NOMO-1 treated with DMSO at 0.1 percent for 48 hours (cell line): ENCODE results near the gene IRF2BP2.

Experiments
- DNase-seq: peaks from one replicate; lab custom pipeline; 2025; ENCODE audit not compliant: unreplicated experiment; lab: John Stamatoyannopoulos, UW

The IRF2BP2 gene

DNA sequence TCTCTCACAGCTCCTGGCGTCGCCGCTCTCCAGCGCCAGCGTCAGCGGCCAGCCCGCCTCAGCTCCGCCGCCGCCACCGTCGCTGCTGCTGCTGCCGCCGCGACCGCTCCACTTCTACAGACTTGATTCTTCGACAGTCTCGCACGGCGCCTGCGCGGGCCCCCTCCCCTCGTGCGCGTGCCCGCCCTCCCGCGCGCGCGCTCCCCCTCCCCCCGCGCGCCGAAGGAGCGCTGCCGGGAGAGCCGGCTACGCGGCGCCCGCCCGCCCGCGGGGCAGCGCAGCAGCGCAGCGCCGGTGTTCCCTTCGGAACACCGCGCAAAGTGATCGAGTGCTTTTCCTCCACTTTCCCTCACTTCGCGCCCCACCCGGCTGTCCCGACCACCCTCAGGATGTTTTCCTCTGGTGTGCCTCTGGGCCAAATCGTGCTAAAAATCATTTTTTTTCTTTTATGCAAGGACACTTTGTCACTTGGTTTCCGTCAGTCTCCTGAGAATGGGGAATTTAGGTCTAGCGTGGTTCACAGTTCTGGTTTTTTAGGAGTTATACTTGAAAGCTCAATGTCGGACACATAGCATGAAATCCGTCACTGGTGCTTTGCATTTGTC is at the start of gene IRF2BP2:
IRF2BP2 (minus strand) TSS at position 118 of the 605 bp plus-strand sequence. CDS start 684 bp downstream, outside the sequence.
- peak; percentile 80 for DNase-seq

DNA sequence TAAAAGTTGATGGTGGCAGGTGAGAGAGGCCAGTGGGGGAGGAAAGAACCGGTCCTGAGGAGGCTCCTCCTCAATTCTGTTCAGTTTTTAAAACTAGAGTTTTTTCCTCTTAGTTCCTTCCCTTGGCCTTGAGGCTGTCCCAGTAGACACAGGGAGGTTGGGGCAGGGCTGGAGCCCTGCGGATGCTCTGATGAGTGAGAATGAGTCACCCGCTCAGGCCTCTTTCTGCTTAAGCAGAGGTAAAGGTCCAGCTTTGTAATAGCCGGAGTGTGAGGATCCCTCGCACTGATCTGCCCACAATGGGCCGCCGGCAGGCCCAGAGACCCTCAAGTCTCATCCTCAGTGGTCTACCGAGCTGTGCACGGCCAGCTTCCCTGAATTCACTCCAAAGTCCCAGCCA is 49.6 kb upstream of the IRF2BP2 start:
- no peak for DNase-seq

DNA sequence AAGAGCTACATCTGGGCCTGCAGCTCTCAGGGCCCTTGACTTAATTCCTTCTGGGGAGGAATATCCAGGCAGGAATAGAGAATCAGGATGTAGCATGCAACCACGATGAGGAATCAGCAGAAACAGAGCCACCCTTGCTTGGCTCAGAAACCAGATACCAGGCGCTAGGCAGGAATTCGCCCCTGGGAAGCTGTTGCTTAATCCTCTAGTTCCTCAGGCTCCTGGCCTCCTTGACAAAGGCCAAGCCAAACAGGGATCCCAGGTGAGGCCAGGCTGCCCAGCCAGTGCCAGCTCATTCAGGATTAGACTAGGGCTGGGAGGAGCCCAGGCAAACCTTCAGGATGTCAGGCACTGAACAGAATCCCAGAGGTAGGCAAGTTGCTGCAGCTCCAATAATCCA is 48.2 kb upstream of the IRF2BP2 start:
- no peak for DNase-seq

DNA sequence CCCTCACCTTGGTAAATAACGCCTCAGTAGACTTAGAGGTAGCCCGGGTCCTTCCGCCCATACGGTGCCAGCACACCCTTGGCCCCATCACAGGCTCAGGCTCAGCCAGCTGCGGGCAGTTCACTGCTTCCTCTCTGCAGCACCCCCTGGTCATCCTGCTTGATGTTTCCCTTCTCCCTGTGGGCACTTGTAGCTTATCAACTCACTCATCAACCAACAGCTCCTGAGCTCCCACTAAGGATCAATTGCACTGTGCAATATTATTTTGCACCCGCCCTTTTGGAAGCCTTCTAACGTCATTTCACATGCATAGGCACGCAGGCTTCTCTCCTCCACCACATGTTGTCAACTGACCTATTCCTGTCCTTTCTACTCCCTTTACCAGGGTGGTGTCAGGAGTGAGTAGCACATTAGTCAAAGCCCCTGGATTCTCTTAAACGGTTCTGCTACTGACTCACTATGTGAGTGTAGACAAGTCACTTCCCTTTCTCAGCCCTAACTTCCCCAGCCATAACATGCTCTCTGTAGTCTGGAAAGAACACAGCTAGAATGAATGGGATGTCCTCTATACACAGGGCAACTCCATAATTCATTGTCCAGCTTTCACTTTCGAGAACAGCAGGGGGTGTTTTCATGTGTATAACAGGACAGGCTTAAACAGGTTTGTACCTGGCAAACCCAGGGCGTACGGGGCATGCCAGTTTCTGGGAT is 47.1 kb upstream of the IRF2BP2 start:
- peak; percentile 97 for DNase-seq

DNA sequence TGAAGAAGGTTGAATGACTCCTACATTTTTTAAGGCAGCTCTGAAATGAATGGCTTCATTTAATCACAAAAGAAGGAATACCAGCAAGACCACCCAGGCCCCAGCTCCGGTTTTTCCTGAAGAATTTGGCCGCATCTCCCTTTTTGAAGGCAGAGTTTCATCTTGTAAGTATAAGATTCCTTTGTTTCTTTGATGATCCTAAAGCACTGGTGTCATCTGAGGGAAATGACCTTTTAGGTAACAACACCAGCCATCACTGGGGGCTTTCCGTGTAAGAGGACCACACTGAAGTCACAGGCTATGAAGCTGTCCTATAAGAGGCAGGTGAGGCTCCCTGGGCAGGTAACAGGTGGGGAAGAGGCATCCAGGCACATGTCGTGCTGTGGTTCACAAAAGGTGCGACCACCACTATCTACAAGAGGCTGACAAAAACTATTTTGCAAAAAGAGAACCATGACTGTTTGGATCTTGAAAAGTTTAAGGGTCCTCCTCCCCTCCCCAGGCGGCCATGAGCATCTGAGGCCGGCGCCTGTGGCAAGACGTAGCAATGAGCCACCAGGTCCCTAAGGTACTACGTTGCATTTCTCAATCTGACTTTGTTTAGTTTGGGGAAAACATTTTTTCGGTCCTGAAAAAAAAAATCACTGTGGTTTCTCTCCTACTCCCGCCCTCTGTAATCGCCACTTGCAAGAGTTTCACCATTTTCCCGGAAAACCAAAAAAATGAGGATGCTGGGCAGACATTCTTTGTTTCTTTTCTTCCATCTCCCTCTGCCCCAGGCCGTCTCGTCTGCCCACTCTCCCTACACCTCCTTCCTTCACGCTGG is 46.3 kb upstream of the IRF2BP2 start:
- DNase-seq = no peak

DNA sequence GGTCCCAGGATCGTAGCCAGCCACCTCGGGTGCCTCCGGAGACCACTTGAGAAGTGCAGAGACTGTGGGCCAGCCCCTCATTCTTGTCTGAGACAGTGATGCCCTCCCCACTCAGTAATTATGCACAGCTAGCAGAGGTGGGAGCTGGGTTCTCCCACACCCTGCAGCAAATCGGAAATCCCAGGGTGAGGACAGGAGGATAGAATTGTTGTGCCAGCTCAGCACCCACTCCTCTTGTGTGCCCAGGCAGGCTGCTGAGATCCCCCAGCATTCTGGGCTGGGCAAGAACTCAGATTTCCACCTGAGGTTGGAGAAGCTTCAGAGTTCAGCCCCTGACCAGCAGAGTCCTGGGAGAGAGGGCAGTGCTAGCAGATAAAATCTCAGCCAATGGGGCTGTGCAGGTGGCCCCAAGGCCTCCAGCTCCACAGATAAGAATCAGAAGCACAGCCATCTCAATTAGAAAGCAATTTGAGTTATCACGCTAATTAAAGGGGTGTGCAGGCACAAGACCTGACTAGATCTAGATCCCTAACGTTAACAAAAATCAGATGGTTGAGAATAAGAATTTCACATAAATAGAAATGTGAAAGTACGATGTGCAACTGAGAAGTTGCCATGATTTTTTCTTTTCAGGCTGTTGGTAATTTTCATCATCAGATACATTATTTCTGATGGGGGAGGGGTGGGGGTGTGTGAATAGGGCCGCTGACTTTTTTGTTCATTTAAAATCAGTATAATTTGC is 45.5 kb upstream of the IRF2BP2 start:
- DNase-seq = no peak

DNA sequence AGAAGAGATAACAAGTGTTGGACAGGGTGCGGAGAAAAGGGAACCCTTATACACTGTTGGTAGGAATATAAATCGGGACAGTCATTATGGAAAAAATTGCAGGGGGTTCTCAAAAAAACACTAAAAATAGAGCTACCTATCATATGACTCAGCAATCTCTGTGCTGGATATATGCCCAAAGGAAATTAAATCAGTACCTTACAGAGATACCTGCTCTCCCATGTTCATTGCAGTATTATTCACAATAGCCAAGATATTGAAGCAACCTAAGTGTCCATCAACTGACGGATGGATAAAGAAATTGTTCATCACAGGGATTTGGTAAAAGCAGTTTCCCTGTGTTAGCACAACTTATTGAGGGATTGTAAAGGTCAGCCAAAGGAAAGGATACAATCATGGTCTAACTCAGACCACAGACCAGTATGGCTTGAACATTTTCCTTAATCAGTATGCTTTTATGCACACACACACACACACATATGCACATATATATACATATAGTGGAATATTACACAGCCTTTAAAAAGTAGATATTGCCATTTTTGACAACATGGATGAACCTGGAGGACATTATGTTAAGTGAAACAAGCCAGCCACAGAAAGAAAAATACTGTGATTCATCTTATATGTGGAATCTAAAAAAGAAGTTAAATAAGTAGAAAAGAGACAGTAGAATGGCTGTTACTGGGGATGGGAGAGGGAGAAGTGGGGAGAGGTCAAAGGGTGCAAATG is 44.2 kb upstream of the IRF2BP2 start:
- no peak for DNase-seq

DNA sequence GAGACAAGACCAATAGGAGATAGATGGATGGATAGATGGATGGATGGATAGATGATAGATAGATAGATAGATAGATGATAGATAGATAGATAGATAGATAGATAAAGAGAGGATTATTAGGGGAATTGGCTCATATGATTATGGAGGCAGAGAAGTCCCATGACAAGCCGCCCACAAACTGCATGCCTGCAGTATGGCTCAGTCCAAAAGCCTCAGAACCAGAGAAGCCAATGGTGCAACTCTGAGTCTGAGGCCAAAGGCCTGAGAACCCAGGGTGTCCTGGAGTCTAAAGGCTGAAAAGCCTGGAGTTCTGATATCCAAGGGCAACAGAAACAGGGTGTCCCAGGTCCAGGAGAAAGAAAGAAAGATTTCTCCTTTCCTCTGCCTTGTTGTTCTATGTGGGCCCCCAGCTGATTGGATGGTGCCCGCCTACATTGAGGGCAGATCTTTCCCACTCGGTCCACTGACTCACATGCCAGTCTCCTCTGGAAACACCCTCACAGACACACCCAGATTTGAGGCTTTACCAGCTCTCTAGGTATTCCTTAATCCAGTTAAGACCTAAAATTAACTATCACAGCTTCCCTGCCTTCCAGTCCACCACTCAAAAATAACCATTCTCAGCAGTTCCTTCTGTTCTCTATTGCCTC is 39.6 kb upstream of the IRF2BP2 start:
- no peak for DNase-seq

DNA sequence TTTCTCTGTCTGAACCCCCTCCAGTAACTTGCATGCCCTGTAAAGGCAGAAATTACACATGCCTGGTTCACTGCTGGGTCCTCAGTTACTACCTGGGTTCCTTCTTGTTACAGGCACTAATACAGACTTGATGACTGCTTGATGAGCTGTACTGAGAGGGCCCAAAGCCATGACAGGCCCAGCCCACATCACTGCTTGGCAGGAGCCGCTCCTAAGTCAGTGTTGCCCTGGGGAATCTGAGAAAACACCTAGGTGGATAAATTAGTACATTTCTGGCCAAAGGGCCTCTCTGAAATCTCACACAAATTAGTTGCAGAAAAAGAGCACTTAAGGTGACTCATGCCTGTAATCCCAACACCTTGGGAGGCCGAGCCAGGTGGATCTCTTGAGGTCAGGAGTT is 37.8 kb upstream of the IRF2BP2 start:
- no peak for DNase-seq

DNA sequence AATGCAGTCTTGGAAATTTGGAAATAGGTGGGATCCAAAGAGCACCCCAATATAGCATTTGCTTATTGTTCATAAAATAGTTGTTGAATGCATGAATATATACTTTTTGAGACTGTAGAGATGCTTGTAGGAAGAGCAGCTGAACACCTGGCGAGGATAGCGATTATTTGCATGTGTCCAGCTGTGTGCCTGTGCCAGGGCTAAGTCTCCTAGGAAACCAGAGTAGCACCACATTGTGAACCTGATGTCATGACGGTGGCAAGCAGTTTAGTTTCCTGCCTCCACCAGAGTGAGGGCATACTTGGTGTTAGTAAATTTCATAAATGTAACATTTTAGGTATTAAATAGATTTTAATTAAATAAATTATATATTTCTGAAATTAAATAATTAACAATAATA is 37.3 kb upstream of the IRF2BP2 start:
- no peak for DNase-seq

DNA sequence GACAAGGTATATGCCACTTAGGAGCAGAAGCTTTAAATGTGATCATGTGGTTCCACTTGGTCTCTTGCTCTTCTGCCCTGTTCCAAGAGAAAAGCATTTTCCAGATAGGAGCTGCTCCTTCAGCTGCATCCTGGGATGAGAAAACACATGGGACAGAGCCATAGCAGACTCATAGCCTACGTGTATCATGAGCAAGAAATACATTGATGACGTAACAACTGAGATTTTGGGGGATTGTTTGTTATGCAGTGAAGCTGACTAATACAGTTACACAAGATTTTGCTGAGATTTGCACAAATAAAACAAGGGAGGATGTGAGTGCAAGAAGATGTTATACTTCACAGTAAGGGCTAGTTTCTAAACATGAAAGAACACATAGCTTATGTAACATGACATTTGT is 36.0 kb upstream of the IRF2BP2 start:
- no peak for DNase-seq

DNA sequence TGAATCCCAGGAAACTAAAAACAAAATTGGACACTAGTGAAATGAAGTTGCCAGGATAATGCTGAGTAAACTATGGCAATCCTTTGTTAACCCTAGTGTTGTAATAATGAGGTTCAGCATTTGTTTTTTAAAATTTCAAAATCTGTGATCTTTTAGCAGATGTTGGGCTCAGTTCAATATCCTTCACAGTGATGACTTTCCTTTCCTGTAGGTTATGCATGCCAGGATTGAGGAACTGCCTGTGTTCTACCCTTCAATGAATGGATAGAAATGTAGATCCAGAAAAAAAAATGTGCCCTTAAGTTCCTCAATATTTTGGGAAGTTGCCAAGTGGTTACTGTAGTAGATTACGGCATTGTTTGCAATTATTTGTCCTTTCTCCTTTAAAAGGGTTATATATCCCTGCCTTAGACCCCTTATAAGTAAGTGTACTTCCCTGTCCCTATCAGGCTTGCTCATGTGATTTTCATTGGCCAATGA is 35.5 kb upstream of the IRF2BP2 start:
- DNase-seq = peak; percentile 69

DNA sequence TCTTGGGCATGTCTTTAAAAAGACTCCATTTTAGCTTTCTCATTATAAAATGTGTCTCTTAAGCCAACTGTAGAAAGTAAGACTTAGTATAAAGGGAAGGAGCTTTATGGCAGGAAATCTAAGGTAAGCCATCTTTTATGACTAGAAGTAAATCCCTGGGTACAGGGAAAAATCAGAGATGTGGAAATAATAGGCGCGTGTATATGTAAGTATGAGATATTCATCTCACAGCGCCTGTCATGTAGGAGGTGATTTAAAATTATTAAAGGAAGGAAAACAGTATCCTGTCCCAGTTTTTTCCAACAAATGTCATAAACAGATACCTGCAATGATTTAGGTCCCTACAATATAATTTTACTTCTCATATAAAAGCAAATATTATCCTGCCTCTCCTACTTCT is 35.0 kb upstream of the IRF2BP2 start:
- no peak for DNase-seq

DNA sequence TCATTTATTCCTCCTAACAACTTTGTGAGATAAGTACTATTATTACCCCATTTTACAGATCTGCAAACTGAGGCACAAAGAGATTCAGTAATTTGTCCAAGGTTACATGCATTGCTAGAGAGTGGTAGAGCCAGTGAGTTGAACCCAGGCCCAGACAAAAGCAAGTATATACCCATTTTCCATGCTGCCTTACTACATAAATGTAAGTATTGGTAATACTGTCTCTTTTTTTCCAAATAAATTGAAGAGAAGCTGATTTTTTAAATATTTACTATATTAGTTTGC is 33.8 kb upstream of the IRF2BP2 start:
- DNase-seq = no peak

DNA sequence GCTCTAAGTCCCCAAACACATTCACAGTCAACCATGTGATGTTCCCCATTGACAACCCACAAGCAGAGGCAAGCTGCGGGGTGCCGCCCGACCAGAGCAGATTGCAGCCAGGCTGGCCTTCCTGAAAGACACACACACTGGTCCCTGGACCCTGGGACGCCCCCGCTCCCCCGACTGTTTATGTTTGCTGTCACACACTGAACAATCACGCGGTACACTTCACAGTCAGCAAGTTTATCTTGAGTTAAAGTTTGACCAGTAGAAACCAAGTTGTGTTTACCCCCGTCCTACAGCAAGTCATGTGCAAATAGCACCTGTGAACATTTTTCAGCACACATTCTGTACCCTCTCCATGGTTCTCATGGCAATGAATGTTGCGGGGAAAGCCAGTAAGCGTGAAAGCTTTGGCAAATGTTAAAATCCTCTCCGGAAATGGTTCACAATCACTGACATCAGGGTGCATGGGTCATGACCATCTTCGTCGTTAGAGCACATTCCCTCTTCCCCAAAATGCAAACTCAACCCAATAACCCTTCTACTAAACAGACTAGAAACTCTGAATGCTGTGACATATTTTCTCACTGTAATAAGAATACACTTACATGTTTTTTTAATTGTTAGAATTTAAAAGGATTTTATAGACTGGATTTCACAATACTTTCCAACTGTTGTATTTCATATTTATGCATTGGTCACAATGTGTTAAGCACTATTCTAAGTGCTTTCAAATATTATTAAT is 33.3 kb upstream of the IRF2BP2 start:
- no peak for DNase-seq

DNA sequence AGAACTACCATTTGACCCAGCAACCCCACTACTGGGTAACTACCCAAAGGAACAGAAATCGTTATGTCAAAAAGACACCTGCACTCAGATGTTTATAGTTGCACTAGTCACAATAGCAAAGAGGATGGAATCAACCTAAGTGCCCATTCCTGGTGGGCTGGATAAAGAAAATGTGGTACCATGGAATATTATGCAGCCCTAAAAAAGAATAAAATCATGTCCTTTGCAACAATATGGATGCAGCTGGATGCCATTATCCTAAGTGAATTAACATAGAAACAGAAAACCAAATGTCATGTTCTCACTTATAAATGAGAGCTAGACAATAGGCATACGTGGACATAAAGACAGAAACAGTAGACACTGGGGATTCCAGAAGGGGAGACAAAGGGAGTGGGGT is 32.5 kb upstream of the IRF2BP2 start:
- no peak for DNase-seq

DNA sequence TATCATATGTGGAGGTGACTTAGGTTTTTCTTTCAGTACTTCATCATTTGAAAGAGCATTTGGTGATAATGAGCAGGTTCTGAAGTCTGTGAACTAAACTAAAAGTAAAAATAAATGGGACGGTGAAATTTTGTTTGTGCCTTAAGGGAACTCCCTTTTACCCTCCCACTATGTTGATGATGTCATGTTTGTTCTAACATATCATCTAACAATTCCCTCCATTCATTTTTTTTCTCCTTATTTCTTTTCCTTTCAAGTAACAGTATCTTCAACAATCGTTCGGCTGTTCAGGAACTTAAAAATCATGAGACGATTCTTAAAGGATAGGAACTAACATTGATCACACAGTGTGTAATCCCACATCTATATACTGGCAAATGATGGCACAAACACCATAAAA is 30.0 kb upstream of the IRF2BP2 start:
- DNase-seq = no peak

DNA sequence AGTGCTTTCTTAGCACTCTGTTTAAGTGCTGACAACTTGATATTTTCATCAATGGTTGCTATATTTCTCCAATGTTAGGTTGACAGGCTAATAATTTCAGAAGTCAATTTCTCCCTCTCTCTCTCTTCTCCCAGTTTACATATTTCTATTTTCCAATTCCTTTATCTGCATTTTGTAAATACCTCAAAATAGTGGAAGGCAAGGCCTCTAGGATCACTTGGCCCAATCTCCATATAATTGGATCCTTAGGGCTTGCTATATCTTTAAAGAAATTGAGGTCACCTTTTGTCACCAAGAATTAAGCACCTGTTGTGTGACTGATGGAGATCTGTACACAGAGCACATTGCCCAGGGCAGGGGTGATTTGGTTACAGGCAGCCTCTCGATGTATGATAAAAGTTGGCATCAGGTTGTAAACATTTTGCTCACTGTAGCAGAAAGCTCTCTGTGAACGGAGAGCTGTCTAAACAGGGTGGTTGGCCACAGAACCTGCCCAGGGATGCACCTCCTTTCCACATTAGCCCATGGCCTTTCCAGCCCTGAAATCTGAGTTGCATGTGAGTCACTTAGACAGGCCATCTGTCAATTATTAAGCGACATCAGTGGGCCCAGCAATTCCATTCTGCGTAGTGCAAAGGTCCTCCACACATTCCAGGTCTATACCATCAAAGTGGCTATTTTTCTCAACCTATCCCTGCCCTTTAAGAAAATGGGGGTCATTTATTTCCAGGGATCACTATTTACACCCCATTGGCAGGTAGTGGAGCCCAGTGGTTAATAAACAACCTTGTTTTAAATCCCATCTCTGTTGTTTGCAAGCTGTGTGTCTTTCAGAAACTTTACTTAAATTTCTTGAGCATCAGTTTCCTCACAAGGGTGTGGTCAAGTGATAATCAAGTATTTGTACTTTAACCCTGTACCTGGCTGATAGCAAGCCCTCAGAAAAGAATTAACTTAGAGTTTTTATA is 29.1 kb upstream of the IRF2BP2 start:
- DNase-seq = no peak
